BJ (cell line): ENCODE measurements around the gene CFAP298. TPM values are rescaled to one million over a fixed set of nuclear protein-coding genes. Genes with fewer than 3 reads are reported as not detected.
"Not testable (repeated sequence)": the region's sequence is repeated elsewhere in the genome, so short reads cannot be mapped to it uniquely, and the experiment has no call there.

Experiments
- CTCF ChIA-PET: fragments of 350-600 bp; formaldehyde crosslinking; extraction: SDS; loops from one replicate; lab custom pipeline; 2021; ENCODE audit warnings: antibody characterized with exemption, inconsistent platforms; lab: Yijun Ruan, JAX
- POLR2A ChIA-PET: fragments of 300-600 bp; sonication (Branson Sonifier 250); formaldehyde crosslinking; extraction: SDS; loops from one replicate; lab custom pipeline; 2021; ENCODE audit warnings: antibody characterized with exemption; lab: Charles Lee
- DNase-seq: peaks from one replicate; pipeline ENCODE4 v3.0.0-alpha.2; 2011; ENCODE audit warnings: low read depth
- H3K27me3 ChIP-seq: 2 replicates; pipeline ENCODE4 v1.6.0; 2011; ENCODE audit warnings: low read length; ENCODE audit not compliant: control insufficient read depth, insufficient read depth
- H3K36me3 ChIP-seq: 2 replicates; pipeline ENCODE4 v1.5.1; 2011; ENCODE audit warnings: low read length; ENCODE audit not compliant: control insufficient read depth, insufficient read depth
- H3K4me3 ChIP-seq: 2 replicates; pipeline ENCODE4 v1.5.1; 2011; ENCODE audit warnings: low read depth, mild to moderate bottlenecking, control low read depth, low read length
- polyA plus RNA-seq: library from polyadenylated mRNA; depleted of rRNA; stranded (reverse); fragments of >200 nt; gene quantifications from 2 replicates; pipeline ENCODE4 v1.2.3, GENCODE V29; 2011
- TF ChIP-seq, protein P1 (sequence below): IDR thresholded peaks from 2 replicates; pipeline ENCODE4 v1.5.1; 2011; ENCODE audit warnings: low read depth, mild to moderate bottlenecking, control low read depth, inconsistent platforms, low read length, moderate library complexity; ENCODE audit not compliant: insufficient read depth

The CFAP298 gene
- polyA plus RNA-seq, 1 experiment: 16.4 TPM

DNA sequence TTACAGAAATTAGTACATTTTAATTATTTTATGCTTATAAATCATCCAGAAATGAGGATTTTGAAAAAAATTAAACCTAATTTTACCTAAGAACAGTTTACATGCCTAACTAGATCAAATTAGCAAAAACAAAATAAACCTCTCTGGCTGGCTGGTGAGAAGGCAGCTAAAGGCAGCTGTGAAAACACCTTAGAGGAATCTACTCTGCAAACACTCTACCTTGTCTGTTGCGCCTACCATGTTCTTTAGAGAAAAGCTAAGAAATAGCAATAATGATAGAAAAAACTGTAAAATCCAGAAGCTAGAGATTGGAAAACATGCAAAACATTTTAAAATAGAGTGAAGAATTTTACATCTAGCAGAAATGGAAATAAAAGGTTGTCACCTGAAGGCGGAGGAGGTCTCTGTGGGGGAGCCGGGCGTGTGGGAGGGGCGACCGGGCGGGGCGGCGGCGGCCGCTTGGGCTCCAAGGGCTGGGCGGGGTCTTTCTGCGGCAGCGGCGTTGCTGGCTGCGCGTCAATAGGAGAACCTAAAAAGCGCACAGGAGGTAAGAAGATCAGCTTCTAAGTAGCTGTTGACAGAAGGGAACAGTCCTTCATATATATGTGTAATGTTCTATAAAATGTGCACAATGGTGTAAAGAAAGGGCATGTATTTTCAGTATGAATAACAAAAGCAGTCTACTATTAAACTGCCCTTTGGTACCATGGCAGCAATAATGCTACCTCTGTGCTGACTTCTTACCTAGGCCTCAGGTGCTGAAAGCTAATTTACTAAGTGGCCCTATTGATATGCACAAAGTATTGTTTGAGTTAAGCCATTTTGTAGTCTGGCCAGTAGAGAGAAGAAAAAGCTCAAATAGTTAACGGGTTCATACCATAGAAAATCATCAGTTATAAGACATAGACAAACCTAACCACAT, 33.3 kb upstream of the CFAP298 start:
- TF ChIP-seq, protein P1, sequence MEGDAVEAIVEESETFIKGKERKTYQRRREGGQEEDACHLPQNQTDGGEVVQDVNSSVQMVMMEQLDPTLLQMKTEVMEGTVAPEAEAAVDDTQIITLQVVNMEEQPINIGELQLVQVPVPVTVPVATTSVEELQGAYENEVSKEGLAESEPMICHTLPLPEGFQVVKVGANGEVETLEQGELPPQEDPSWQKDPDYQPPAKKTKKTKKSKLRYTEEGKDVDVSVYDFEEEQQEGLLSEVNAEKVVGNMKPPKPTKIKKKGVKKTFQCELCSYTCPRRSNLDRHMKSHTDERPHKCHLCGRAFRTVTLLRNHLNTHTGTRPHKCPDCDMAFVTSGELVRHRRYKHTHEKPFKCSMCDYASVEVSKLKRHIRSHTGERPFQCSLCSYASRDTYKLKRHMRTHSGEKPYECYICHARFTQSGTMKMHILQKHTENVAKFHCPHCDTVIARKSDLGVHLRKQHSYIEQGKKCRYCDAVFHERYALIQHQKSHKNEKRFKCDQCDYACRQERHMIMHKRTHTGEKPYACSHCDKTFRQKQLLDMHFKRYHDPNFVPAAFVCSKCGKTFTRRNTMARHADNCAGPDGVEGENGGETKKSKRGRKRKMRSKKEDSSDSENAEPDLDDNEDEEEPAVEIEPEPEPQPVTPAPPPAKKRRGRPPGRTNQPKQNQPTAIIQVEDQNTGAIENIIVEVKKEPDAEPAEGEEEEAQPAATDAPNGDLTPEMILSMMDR: no peak
- CTCF ChIA-PET: interaction anchor here (1.4 kb wide), 1 partner anchor 10 kb away, joined by 4 read pairs; no protein-coding TSS in a partner anchor
- Histone ChIP-seq H3K27me3 (no peaks in the 10 kb centered on the region), H3K36me3 (no peaks in the 10 kb centered on the region; the same call in 1 of the 2 replicates), H3K4me3 (no peak overlapping the region)
- no peak for DNase-seq
- POLR2A ChIA-PET: no interaction called here

DNA sequence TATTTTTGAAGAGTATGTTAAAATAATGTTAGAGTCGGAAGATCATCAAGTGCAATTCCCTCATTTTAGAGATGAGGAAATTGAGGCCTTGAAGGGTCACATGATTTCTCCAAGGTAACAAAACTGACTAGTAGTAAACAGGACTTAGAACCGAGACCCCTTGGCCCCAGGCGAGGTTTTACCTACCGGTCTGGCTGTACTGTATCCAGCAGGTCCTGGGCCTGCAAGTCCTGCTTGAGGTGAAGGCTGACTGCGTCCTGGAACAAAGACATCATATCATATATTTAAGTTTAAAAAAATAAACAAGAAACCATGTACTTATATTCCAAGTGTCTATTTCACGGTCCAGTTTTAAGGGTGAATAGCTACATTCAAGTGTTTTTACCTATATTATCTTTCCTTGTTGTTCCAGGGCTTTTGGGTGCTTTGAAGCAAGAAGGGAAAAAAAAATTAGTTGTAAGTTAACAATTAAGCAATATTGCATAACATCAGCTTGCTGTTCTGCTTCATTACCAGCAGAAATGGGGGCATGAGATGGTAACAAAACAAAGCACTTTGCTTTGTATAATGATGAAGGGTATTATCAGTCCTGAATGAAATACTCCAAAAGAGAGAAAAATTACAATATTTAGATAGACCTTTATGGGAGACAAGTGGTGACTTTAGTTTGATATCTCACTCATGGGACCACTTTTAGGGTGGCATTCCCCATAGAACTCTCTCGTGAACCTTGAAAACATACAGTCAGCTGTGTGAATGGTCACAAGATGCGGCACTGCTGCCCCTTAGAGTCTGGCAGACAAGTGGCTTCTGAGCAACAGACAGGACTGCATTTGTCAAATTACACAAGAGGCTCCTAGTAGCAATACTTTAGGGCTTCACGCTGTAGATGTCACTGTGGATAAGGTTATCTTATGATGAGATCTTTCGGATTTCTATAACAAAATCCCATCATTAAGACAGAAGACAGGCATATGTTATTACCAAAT, 29.8 kb upstream of the CFAP298 start:
- no peaks in the 10 kb centered on the region for H3K27me3 ChIP-seq
- TF ChIP-seq, protein P1: no peak
- H3K4me3 ChIP-seq: no peak overlapping the region
- CTCF ChIA-PET: interaction anchor here (0.9 kb wide), 1 partner anchor 483 kb away, joined by 3 read pairs; no protein-coding TSS in a partner anchor
- peaks cover 3% of the 10 kb centered on the region; the same call in 1 of the 2 replicates for H3K36me3 ChIP-seq
- POLR2A ChIA-PET: no interaction called here
- no peak for DNase-seq

DNA sequence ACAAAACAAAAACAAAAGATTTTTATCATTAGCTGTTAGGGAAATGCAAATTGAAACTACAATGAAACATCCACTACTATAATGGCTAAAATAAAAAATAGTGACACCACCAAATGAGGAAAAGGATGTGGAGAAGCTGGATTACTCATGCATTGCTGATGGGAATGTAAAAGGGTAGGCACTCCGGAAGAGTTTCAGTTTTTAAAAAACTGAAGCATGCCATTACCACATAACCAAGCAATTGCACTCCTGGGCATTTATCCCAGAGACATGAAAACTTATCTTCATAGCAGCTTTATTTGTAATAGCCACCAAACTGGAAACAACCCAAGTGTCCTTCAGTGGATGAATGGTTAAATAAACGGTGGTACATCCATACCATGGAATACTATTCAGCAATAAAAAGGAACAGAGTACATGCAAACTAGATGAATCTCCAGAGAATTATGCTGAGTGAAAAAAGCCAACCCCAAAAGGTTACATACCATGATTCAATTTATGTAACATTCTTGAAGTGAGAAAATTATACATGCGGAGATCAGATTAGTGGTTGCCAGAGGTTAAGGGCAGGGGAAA, 14.5 kb upstream of the CFAP298 start:
- Histone ChIP-seq H3K36me3 (no peaks in the 10 kb centered on the region; the same call in 1 of the 2 replicates), H3K4me3 (no peak overlapping the region), H3K27me3 (no peaks in the 10 kb centered on the region)
- CTCF ChIA-PET: interaction anchor here (1.0 kb wide), 1 partner anchor 314 kb away, joined by 3 read pairs; no protein-coding TSS in a partner anchor
- POLR2A ChIA-PET: no interaction called here
- TF ChIP-seq, protein P1: no peak
- DNase-seq: peak; percentile 37

DNA sequence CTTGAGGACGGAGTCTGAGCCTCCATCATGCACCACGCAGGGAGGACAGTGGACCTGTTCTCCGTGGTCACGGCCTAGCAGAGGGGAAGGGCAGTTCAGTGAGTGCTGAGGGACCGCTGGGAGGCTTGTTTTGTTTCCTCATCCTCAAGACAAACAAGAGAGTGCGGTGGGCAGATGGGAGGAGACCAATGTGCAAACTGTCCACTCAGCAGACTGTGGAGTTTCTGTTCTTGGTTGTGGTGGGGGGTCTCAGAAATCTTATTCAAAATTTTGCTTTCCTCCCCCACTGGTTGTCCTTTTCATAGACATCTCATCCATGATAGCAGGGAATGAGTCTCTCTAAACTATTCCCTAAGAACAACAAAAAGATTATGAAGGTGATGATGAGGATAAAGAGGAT, 6.0 kb upstream of the CFAP298 start:
- H3K4me3 ChIP-seq, H3K36me3 ChIP-seq, CTCF ChIA-PET, DNase-seq, H3K27me3 ChIP-seq, POLR2A ChIA-PET: not testable (repeated sequence)

DNA sequence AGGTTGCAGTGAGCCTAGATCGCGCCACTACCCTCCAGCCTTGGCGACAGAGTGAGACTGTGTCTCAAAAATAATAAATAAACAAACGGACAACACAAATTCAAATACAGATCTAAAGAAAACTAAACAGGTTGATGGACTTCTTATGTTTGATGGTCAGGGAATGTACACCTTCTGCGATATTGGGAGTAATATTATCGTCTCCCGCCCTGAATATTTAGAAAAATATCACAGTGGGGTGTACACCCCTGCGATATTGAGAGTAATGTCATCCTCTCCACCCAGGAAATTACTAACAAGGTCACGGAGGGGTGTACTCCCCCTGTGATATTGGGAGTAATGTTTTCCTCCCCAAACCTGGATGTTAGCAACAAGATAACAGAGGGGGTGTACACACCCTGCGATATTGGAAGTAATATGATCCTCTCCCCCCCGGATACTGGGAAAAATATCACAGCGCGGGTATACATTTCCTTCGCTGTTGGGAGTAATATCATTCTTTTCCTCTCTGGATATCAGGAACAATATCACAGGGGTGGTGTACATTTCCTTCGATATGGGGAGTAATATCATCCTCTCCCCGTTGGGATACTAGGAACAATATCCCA, 1.4 kb upstream of the CFAP298 start:
- POLR2A ChIA-PET: no interaction called here
- DNase-seq: no peak
- Histone ChIP-seq H3K36me3 (peaks cover 2% of the 10 kb centered on the region; the same call in 1 of the 2 replicates), H3K4me3 (peak overlapping the region; percentile 92), H3K27me3 (peaks cover 2% of the 10 kb centered on the region)
- TF ChIP-seq, protein P1: no peak
- CTCF ChIA-PET: interaction anchor here (1.6 kb wide), 1 partner anchor 13 kb away, joined by 11 read pairs; no protein-coding TSS in a partner anchor
